WERI-Rb-1 (cell line): ENCODE results near the gene TCF7.

ENCODE experiments used
- DNase-seq: peaks from one replicate; pipeline ENCODE4 v3.0.0-alpha.2; 2020
- H3K27ac ChIP-seq: fragments of 250-450 bp; sonication (Bioruptor Pico); 2 replicates; pipeline ENCODE4 v1.5.1; 2020; ENCODE audit warnings: mild to moderate bottlenecking, moderate library complexity
- H3K27me3 ChIP-seq: fragments of 250-450 bp; sonication (Bioruptor Pico); 2 replicates; pipeline ENCODE4 v1.5.1; 2021; ENCODE audit warnings: mild to moderate bottlenecking, low read depth, moderate library complexity; ENCODE audit not compliant: insufficient read depth, severe bottlenecking
- H3K36me3 ChIP-seq: fragments of 250-450 bp; sonication (Bioruptor Pico); 2 replicates; pipeline ENCODE4 v1.5.1; 2020; ENCODE audit warnings: mild to moderate bottlenecking, moderate library complexity
- H3K4me3 ChIP-seq: 2 replicates; pipeline ENCODE4 v1.5.1; 2011; ENCODE audit warnings: low read depth, mild to moderate bottlenecking, control low read depth, low read length
- H3K9me3 ChIP-seq: fragments of 250-450 bp; sonication (Bioruptor Pico); 2 replicates; pipeline ENCODE4 v1.5.1; 2021; ENCODE audit warnings: mild to moderate bottlenecking, moderate library complexity; ENCODE audit not compliant: severe bottlenecking
- CTCF ChIP-seq: IDR thresholded peaks from 2 replicates; pipeline ENCODE4 v1.5.1; 2011; ENCODE audit warnings: low read depth, mild to moderate bottlenecking, control low read depth, inconsistent platforms, low read length

Gene TCF7

GRCh38 chr5:134103998-134104654, 10.4 kb upstream of the TCF7 start:
- H3K36me3 ChIP-seq = no peaks in the 10 kb centered on the region
- H3K27ac ChIP-seq = no peak overlapping the region
- H3K9me3 ChIP-seq = no peaks in the 10 kb centered on the region
- DNase-seq = no peak
- H3K4me3 ChIP-seq = no peak overlapping the region
- H3K27me3 ChIP-seq = no peaks in the 10 kb centered on the region
- TF ChIP-seq CTCF = no peak

- TF ChIP-seq CTCF = no peak
- DNase-seq = no peak
- Histone ChIP-seq H3K27me3 (no peaks in the 10 kb centered on the region), H3K36me3 (no peaks in the 10 kb centered on the region), H3K9me3 (no peaks in the 10 kb centered on the region), H3K27ac (no peak overlapping the region), H3K4me3 (no peak overlapping the region)
Observed at GRCh38 chr5:134106991-134107701, 7.3 kb upstream of the TCF7 start.

DNA sequence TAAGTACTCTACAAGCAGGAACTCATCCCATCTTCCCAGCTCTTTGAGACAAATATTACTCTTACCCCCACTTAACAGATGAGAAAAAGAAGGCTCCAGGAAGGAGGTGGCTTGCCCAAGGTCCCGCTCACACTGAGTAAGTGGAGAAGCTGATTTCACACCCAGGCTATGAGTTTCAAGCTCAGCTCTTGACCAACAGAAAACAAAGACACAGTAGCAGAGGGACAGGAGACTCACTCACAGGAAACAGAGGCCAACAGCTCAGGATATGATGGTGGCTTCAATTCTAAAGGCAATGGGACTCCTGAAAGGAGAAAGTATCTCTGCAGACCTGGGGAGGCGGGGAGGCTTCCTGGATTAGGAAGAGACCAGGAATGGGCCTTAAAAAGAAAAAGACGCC, 6.7 kb upstream of the TCF7 start:
- Histone ChIP-seq H3K4me3 (no peak overlapping the region), H3K27me3 (no peaks in the 10 kb centered on the region), H3K27ac (no peak overlapping the region), H3K36me3 (no peaks in the 10 kb centered on the region), H3K9me3 (no peaks in the 10 kb centered on the region)
- no peak for TF ChIP-seq CTCF
- DNase-seq = no peak

DNA sequence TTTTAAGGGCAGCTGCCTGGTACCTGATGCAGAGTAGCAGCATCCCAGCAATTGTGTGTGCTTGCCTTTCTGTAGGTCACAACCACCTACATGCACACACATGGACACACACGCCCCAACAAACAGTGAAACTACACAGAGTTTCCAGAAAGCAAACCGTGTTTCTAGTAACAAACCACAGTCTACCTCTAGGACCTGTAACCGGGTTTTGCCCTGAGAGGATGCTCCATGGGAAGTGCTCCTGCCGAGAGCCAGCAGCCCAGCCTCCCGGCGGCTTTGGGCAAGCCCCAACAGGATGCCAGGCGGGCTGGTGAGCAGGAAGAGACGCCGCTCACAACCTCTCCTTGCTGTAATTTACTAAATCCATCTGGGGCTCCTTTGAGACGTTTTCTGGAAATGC, 4.1 kb upstream of the TCF7 start:
- Histone ChIP-seq H3K27ac (no peak overlapping the region), H3K36me3 (no peaks in the 10 kb centered on the region), H3K27me3 (no peaks in the 10 kb centered on the region), H3K4me3 (no peak overlapping the region), H3K9me3 (no peaks in the 10 kb centered on the region)
- DNase-seq = no peak
- TF ChIP-seq CTCF = no peak

DNA sequence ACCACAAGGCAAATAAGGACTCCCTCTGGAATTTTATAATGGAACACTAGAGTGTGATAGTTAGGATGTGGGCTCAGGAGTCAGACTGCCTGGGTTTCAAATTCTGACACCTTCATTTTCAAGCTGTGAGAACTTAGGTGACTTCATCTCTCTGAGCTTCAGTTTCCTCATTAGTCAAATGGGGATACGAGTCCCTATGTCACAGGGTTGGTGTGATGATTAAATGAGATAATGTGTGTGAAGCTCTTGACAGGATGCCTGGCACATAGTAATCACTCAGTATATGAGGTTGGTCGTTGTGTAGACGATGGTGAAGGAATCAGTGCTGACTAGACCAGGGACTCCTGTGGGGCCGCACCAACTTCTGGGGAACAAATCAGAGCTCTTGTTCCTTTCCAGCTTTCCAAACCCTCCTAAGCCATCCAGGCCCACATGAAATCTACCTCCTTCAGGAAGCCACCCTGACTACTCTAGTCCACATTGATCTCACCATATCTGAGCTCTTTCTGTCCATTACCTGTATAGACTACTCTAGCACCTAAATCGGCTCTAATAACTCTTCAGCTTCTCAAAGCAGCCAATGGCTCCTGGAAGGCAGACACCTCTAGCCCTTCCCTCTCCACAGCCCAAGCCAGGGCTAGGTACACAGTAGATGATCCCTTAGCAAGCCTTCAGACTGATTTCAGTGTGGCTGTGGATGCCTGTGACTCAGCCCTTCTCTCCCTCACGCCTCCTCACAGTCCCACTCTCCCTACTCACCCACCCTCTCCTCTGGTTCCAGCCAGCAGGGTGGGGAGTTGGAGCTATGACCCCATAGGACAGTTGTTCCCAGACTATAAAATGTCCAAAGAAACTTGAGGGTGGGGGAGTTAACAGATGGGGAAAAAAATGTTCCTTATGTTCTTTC, 2.5 kb upstream of the TCF7 start:
- no peaks in the 10 kb centered on the region for H3K9me3 ChIP-seq
- no peak for DNase-seq
- H3K27me3 ChIP-seq = no peaks in the 10 kb centered on the region
- H3K4me3 ChIP-seq = no peak overlapping the region
- H3K36me3 ChIP-seq = peaks cover 7% of the 10 kb centered on the region; the same call in 1 of the 2 replicates
- H3K27ac ChIP-seq = no peak overlapping the region
- no peak for TF ChIP-seq CTCF
